Activated gamma-delta T cell treated with anti-CD3 and anti-CD28 coated beads, Interleukin-2, amount 50 U/mL, for 16 hours (primary cell): ENCODE measurements around the gene KIRREL3.

ENCODE experiments used
- DNase-seq: peaks from one replicate; pipeline ENCODE4 v3.0.0-alpha.2; 2020; ENCODE audit warnings: low read depth

Gene KIRREL3

DNA sequence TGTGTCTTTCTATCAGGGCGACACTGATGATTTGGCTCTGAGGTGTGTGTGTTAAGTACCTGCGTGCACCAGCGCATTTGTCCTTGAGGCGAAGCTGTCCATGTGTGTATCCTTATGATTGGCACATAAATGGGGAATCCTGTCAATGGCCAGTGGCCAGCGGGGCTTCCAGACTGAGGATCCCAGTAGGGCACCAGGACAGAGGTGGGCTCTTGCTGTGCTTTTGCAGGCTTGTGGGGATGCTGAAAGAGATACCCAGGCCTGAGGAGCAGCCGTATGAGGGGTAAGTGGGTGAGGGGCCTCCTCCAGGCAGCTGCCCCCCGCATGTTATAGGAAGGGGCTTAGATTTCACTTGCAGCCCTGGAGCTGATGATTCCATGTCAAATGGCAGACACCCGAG lies 488.3 kb downstream of the KIRREL3 start:
- DNase-seq: no peak

DNA sequence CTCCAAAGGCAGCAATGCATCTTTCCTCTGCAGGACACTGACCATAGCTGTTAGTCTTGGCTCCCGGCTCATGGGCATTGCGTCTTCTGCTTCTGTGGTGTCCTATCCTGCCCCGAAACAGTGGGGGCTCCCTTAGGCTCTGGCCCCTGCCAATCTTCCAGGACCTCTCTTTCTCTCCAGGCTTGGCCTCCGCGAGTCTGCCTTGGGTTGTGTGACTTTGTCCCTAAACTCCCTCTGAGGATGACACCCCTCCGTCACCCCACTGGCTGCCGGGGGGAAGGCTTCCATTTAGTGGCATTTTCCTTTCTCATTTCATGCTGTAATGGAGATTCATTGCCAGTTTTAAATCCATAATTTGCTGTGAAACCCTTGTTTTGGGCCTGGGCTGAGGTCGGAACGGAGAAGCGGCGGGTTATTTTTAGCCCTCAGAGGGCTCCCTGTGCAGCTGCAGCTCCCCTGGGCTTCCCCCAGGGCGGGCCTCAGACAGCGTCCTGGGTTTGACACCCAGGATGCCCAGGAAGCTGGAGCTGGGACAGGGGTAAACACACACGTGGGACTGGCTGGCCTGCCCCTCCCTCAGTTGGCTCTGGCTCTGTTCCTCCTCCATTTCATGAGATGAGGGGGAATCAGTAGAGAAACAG lies 489.0 kb downstream of the KIRREL3 start:
- DNase-seq: no peak

DNA sequence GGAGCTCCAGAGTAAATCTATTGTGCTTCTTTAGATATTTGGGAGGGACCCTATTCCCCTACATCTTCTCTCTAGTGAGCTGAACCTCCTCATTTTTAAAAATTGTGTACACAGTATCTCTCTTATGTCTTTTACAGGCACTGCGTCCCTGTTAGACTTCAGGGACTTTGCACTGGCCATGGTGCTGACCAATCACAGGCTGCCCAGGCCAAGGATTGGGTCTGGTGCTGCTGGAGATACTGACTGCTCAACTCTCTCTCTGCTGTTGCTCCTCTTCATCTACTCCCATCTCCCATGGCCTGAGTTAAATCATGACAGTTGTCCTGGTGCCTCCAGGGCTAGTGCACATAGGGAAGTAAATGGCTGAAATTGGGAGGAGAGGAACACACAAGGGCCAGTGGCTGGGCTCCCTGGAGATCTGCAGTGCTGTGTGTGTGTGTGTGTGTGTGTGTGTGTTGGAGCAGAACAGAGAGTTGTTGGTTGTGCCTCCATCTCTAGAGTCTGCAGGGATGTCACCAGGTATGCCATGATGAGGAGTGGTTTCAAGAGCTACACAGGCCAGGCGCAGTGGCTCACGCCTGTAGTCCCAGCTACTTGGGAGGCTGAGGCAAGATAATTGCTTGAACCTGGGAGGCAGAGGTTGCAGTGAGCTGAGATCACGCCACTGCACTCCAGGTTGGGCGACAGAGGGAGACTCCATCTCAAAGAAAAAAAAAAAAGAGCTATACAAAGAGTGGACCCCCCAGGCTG lies 489.8 kb downstream of the KIRREL3 start:
- DNase-seq: no peak

DNA sequence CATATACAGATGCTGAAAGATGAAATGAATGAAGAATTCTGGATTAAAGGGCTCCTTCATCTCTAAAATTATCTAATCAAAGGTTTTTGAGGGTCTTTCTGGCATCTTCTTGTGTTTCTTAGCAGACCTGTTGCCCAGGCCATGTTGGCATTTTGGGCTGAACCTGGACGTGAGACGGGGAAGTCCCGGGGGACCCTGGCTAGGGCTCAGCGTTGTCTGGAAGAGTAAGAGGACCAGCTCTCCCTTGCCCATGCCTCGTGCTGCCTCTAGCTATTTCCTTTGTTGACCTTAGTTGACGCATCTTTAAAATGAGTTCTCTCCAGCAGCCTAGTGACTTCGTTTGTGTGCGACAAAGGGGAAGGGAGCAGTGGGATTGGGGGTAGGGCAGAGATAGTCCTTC lies 492.9 kb downstream of the KIRREL3 start:
- no peak for DNase-seq

DNA sequence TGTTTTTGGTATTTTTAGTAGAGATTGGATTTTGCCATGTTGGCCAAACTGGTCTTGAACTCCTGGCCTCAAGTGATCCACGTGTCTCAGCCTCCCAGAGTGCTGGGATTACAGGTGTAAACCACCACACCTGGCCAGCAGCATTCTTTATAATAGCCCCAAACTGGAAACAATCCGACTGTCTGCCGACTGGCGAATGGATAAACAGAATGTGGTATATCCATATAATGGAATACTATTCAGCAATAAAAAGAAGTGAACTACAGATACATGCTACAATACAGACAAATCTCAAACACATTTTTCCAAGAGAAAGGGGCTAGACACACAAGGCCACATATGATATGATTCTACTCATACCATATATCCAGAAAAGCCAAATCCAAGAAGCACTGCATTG lies 493.8 kb downstream of the KIRREL3 start:
- no peak for DNase-seq

DNA sequence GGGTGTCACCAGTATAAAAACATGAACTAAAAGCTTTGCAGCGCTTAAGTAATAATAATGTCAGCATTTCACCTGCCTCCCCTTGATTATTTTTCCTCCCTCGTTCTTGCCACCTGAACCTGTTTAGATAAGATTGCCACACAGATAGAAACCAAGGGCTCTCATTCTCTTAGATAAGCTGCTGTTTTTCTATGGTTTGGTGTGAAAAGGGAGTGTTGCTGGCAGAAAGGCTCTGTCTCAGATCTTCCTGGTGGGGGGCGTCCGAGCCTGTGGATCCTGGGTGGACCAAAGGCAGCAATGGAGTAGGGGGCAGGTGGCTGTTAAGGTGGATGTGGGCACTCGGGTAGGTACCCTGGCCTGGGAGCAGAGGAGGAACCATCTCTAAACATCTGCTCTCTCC lies 497.6 kb downstream of the KIRREL3 start:
- no peak for DNase-seq

DNA sequence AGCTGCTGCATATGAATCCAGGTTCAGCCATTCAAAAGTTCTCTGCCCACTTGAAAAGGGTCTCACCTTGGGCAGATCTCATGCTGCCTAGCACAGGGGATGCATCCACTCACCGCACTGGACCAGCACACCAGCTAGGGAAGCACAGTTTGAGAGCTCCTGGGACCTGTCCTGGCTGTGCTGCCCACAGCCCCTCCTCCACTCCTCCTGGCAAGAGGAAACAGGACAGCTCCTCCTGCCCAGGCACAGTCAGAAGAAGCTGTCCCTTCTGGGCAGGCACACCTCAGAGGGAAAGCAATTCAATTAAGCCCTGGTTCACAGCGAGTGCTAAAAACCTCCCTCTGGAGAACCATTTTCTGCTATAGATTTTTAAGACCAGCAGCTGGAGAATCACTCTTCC lies 498.4 kb downstream of the KIRREL3 start:
- no peak for DNase-seq

DNA sequence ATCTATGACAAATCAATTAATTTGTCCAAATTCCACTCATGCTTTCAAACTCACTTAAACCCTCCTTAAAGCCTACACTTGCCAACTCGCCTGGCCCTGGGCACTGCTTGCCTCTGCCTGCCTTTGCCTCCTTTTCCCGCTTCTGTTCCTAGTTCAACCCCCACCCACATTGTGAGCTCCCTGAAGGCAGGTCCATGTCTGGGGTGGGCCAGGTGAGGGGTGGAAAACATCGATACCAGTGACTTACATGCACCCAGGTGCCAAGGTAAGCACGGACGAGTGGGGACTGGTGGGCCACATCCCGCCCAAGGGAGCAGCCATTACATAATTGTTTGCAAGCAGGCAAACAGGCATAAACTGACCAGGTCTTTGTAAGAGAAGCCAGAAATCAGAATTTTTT lies 498.9 kb downstream of the KIRREL3 start:
- DNase-seq: no peak

DNA sequence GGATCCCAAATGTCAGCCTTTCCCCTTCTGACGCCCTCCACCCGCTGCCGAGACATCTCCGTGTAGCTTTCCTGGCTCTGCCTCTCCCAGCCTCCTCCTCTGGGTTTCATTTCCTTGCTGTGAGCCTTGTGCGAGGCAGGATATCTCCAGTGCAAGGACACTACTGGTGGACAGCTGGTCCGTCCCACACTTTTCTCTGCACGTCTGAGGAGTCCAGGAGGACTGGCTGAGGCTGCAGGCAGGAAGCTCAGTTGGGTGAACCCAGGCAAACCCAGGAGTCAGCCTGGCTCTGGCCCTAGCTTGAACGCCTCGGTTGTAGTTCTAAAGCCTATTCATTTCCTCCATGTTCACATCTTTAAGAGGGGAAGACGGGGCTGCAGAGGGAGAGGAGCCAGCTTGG lies 499.6 kb downstream of the KIRREL3 start:
- no peak for DNase-seq

DNA sequence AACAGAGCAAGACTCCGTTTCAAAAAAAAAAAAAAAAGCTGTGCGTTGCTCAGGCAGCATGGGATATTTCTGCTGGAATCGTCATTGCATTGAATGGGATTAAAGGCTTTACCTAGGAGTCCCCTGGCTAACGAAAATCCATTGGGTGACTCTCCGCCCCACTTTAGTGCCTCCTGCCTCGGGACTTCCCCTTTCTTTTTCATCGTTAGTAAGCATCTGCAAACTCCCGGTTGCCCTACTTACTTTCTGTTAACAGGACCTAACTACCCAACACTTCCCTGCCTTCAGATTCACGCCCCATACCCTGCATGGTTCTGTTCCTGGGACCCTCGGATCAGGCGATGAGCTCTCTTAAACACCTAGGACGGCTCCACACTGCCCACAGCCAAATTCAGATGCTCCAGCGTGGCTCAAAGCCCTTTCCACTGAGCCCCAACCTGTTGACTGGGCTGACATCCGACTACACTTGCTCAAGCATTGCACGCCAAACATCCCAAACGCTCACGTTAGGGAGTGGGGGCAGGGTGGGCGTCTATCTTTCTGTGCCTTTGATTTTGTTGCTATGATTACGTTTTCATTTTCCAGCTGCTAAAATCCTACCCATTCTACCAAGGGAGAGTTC lies 501.3 kb downstream of the KIRREL3 start:
- no peak for DNase-seq

DNA sequence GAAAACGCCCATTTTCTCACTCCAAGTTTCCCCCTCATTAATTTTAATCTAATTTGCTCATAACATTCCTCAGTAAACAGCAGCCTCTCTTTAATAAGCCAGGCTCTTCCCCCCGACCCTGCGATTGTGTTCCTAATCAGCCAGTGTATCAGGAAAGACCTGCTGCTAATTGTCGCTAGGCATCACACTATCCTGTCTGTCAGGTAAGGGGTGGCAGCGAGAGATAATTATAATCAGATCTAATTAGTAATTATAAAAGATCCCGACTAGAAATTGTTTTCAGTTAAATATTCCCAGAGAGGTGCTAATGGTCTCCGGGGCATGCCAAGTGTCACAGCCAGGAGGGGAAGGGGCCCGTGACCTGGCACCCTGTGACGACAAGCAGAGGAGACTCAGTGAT lies 502.3 kb downstream of the KIRREL3 start:
- DNase-seq: no peak

DNA sequence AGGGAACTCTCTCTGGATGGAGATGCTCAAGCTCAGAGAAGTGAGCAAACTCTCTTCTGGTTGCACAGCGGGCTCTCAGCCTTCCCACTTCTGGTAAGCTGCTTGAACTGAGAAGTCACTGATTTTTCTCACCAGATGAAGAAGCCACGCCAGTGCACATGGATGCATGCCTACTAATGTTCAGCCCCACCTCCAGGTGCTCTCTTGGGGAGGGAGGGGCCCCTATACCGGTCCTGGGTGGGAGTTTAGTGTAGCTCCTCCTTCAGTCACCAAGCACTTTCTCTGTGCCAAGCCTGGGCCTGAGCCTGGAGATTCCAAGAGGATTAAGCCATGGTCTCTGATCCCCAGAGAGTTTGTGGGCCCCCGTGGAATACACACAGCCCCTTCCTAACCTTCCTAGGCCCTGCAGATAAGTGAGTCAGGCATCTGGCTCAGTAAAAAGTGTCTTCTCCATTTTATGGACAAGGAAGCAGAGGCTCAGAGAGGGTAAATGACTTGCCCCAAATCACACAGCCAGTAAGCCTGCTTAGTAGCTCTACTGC lies 502.9 kb downstream of the KIRREL3 start:
- DNase-seq: no peak

DNA sequence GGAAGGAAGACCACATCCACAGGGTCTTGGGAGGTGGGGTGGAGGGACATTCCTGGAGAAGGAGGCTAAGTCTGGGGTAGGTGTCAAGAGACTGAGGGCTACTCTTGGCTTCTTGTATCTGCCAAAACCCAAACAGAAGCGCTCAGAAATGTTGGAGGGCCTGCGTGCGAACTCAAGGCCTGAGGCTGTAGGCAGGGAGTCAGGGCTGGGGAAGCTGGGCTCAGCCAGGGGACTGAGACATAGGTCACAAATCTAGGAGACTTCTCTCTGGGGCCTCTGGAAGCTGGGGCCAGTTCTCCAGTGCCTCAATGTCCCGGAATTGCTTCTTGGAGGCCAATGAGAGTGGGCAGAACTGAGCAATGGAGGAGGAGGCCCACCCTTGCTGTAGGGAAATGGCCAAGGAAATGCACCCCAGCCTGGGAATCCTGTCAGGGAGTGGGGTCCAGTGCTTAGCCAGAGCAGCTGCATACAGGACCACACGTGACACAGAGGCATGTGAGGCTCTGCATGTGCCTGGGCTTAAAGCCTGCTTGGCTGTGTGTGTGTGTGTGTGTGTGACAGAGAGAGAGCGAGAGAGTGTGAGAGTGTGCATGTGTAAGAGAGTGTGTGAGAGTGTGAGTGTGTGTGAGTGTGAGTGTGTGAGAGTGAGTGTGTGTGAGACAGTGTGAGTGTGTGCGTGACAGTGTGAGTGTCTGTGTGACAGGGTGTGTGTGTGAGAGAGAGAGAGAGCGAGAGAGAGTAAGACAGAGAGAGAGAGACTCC lies 503.8 kb downstream of the KIRREL3 start:
- DNase-seq: no peak

DNA sequence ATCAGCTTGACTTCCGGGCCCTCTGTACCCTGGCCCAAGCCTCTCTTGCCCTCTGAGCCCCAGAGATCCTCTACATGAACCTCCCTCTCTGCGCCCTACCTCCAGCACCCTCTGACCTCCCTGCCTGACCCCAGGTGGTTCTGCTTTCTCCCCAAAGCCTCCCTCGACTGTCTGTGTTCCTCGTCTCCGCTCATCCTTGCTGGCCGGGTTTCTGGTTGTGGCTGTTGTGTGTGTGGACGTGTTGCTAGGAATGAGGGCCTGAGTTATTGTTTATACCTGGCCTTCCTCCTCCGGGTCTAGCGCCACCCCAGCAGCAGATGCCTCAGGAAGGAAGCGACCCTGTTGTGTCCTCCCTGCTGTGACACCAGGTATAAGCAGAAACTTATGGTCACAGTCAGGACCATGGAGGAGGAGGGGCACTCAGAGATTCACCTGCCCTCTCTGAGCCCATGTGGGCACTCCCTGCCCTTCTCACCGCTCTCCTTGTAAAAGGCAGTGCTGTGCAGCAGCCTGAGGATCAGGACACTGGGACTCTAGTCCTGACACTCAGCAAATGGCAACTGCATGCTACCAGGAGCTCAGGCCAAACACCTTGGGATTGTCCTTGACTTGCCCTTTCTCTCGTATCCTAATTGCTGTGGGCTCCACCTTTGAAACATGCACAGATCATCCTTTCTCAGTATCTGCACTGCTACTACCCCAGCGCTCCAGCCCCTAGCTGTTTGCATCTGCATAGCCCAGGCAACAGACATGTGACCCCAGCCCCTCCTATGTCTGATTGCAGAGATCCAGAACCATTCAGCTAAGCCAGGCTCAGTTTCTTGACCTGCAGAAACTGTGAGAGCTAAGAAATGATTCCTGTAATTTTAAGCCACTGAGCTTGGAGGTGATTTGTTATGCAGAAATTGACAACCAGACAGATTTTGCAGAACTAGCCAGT lies 505.0 kb downstream of the KIRREL3 start:
- DNase-seq: no peak

DNA sequence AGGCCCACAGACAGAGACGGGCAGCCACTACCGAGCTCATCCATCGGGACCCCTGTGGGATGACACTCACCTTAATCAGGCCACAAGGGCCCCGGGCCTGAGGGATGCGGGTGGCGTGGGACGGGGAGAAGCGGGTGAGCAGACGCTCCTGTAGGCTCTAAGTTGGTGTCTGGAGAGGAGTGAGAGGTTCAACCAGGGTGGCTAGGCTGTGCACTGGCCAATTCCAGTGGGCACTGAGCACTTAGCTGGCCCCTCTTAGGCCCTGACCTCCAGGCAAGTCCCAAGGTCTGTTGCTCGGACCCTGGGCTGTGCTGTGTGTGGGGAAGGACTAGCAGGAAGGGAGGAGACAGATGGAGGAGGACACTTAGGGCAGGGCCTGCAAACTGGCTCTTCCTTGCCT lies 505.7 kb downstream of the KIRREL3 start:
- no peak for DNase-seq

DNA sequence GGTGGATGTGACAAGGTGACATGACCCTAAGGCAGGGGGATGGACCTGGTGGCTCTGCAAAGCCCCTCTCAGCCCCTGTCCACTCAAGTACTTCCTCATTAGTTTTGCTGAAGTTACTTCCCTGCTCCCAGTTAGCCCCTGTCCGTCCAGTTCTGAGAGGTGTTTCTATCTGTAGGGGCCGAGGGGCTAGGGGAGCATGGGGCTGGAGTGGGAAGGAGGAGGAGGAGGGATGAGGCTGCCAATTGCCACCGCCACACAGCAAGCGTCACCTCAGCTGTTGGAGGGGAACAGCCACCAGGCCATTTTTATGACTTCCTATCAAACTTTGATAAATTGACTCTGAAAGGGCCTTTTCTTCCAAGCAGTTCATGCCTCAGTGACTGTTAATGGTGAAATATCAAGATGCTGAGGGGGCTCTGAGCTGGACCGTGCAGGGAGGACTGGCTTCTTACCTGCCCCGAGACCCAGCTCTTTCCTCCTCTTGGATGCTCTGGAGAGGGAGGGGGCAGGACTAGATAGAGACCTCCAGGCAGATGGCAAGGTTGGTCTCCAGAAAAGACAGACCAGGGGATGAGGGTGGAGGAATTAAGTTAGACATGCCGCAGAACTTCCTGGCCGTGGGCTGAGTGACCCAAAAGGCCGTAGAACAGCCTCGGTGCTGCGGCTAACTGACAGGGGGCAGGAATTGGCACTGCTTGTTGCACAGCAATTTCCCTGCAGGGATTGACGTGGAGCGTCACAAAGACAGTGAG lies 508.1 kb downstream of the KIRREL3 start:
- no peak for DNase-seq

DNA sequence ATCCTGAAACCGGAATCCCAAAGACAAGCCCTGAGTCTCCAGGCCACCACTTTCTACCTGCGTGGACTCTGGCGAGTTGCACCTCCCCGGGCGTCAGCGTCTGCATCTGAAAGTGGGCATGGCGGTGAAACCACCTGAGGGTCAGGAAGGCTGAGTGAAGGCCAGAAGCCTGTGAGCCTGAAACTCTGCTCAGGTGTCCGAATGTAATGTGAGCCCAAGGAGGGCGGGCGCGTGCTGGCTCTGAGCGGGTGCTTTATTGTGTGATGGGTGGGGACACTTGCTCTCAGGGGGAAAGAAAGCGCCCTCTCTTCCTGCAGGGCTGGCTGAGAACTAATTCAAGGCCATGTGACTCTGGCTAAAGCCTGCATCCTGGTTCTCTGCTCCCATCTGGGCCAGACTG lies 509.5 kb downstream of the KIRREL3 start:
- no peak for DNase-seq

DNA sequence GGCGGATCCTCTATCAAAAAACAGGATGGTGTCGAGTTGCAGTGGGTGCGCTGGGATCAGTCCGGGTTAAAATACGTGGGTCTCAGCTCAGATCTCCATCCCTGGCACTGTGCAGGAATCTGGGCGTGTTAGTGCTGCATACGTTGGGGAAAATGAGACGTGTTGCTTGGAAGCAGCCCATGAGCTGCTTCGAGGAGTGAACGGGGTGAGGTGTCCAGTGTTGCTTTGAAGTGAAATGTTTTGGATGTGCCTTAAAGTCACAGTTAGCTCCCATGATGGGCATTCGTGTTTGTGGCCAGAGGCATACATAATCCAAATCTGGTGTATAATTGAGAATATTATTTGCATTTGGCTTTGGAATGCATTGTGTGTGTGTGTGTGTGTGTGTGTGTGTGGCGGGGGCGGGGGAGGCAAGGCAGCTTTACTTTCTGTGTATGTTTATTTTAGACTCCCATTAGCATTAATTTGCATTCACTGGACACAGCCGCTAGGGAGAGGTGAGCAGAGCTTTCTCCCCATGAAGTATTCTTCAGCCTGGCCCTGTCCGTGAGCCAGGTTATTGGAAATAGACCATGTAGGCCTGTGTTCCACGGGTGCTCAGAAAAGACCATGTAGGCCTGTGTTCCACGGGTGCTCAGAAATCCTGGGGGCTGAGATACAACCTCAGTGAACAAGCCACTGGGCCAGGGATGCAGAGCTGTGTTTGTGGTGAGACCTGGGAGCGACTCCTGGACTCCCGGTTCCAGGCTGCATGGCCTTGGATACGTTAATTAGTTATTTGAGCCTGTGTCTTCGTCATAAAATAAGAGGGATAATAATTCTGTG lies 510.5 kb downstream of the KIRREL3 start:
- DNase-seq: no peak

DNA sequence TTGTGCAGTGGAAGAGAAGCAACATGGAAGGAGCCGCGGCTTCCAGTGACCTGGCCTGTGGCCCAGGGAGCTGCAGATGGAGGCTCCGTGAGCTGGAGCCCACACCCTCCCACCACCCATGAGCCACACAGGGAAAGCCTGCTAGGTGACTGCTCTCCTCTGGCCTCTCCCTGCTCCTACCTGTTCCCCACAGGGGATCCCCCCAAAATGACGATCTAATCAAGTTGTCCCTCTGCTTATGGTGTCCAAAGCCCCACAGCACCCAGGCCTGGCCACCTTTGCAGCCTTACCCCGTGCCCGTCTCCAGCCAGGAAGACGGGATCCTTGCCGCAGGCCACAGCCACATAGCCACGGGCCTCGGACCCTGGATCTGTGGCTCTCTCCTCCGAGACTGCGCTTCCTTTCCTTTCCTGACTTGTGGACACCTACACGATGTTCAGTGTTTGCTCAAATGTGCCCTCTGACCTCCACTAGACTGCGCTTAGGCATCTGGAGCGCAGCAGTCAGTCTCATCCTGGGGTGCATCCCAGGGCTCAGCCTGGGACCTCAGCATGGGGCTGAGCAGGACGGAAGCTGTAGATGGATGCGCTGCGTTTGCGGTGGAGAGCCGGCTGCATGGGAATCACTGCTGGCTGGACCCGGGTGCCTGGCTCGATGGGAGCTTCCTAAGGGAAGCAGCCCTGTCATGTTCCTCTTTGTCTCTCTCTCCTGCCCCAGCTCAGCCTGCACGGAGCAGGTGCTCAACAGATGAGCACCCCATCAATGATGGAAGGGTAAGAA lies 511.8 kb downstream of the KIRREL3 start:
- DNase-seq: no peak
